Activated naive CD8-positive, alpha-beta T cell treated with anti-CD3 and anti-CD28 coated beads for 36 hours (primary cell): Measurements from ENCODE around the gene ZNF407. TPM values are rescaled to one million over a fixed set of nuclear protein-coding genes. Genes with fewer than 3 reads are reported as not detected.

Experiments used
- DNase-seq: peaks from one replicate; pipeline ENCODE4 v3.0.0; 2021
- H3K27ac Mint-ChIP-seq: one replicate; pipeline ENCODE4 v1.8.0; 2022; ENCODE audit warnings: mild to moderate bottlenecking, moderate library complexity, mixed read lengths
- H3K27me3 Mint-ChIP-seq: one replicate; pipeline ENCODE4 v1.8.0; 2022; ENCODE audit warnings: mild to moderate bottlenecking, mixed read lengths
- H3K36me3 Mint-ChIP-seq: one replicate; pipeline ENCODE4 v1.8.0; 2021; ENCODE audit warnings: mild to moderate bottlenecking, mixed read lengths
- H3K4me1 Mint-ChIP-seq: one replicate; pipeline ENCODE4 v1.8.0; 2021; ENCODE audit warnings: mixed read lengths
- H3K4me3 Mint-ChIP-seq: one replicate; pipeline ENCODE4 v1.8.0; 2022; ENCODE audit warnings: mild to moderate bottlenecking, moderate library complexity, mixed read lengths
- H3K9me3 Mint-ChIP-seq: one replicate; pipeline ENCODE4 v1.8.0; 2022; ENCODE audit warnings: mixed read lengths
- total RNA-seq, 2 experiments: library from RNA; stranded (reverse); gene quantifications; one replicate each; pipeline ENCODE4 v1.2.3, GENCODE V29; 2021

Gene ZNF407
- total RNA-seq, 2 experiments from 2014 or later = 9.6 to 10.3 TPM

DNA sequence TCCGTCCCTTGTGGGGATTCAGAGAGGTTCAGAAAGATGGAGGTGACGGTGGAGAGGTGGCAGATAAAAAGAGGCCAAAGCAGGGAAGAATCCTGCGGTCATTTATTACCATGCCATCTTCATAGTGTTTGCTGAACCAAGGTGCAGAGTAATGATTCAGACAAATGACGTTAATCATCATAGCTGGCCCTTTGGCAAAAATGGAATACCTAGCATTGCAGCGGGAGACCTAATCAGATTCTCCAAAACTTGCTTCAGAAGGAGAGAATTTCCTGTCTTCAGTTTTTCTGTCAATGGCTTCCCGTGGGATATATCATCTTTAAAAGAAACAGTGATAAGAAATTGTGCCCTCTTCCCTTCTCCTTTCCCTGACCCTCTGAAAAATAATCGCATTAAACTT, 435.8 kb downstream of the ZNF407 start:
- Mint-ChIP-seq H3K27ac (no peak overlapping the region), H3K36me3 (peaks cover 9% of the 10 kb centered on the region), H3K4me1 (peaks cover 7% of the 10 kb centered on the region), H3K9me3 (peaks cover 9% of the 10 kb centered on the region), H3K27me3 (no peaks in the 10 kb centered on the region), H3K4me3 (no peak overlapping the region)
- DNase-seq = no peak

DNA sequence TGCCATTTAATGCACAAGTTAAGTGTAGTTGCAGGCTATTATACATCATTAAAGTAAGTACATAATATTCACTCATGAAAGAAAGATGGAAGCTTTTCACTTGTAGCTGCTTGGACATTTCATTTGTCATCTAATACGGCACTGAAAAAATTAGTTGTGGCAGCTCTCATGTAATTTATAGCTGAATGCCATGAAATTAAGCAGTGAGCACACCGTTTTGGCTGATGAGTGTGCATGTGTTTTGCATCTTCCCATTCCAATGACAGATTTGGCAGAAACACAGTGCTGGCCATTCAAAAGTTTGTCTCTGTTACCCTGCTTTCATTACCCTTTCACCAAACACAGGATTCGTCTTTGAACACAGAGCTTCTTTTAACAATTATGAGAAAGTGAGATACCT, 437.3 kb downstream of the ZNF407 start:
- Mint-ChIP-seq H3K9me3 (no peaks in the 10 kb centered on the region), H3K36me3 (no peaks in the 10 kb centered on the region), H3K27ac (no peak overlapping the region), H3K27me3 (no peaks in the 10 kb centered on the region), H3K4me3 (no peak overlapping the region), H3K4me1 (no peaks in the 10 kb centered on the region)
- no peak for DNase-seq

DNA sequence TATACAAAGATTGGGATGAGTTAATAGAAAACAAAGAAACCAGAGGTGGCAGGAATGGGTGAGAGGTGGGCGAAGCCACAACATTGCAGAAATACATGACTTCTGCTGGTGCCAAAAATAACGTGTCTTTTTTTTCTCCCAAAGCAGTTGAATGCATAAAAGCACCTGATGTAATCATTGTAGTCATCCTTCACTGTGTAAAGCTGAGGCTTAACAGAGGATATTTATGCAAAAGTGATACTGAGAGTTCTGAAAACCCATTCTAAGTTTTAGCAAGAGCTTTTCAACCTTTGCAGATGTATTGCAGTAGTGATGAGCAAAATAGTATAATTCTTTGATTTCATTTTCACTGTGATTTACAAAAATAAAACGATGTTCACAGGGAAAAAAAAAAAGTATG, 438.3 kb downstream of the ZNF407 start:
- no peak for DNase-seq
- Mint-ChIP-seq H3K36me3 (no peaks in the 10 kb centered on the region), H3K9me3 (no peaks in the 10 kb centered on the region), H3K27me3 (no peaks in the 10 kb centered on the region), H3K27ac (no peak overlapping the region), H3K4me1 (no peaks in the 10 kb centered on the region), H3K4me3 (no peak overlapping the region)

DNA sequence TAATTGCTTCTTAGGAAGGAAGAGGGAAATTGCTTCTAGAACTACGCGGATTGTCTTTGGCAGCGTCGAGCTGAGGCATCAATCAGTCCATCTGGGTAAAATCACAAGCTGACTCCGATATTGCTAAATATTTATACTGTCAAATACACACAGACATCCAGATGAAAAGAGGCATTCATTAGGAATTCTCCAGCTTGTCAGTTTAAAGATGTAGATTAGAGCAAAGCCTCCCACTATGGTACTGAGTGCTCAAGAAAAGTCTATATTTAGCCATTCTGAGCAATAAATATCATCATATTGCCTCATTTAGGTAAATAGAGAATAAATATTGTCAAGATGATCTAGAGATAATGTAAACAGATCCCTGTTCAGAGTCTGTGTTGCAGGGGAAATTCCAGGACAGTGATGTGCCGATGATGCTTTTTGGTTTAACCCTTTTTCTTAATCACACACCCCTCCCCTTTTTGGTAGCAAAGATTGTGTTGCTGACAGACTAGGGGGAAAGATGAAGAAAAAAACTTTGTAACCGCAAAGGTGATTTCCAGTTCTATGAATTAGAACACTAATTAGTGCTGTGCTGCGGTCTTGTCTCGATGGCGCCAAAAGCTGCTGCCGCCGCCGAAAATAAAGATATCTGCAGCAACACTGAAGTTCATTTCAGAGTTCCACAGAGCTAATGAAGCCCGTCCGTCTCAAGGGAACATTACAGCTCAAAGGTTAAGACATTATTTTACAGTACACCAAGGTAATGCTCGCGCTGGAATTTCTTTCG, 439.4 kb downstream of the ZNF407 start:
- H3K4me3 Mint-ChIP-seq = no peak overlapping the region
- no peaks in the 10 kb centered on the region for H3K27me3 Mint-ChIP-seq
- no peak overlapping the region for H3K27ac Mint-ChIP-seq
- H3K36me3 Mint-ChIP-seq = no peaks in the 10 kb centered on the region
- H3K9me3 Mint-ChIP-seq = no peaks in the 10 kb centered on the region
- no peak for DNase-seq
- no peaks in the 10 kb centered on the region for H3K4me1 Mint-ChIP-seq

GRCh38 chr18:75037689-75037955, 440.0 kb downstream of the ZNF407 start:
- H3K27me3 Mint-ChIP-seq = no peaks in the 10 kb centered on the region
- H3K9me3 Mint-ChIP-seq = no peaks in the 10 kb centered on the region
- H3K27ac Mint-ChIP-seq = no peak overlapping the region
- no peaks in the 10 kb centered on the region for H3K4me1 Mint-ChIP-seq
- peaks cover under 1% of the 10 kb centered on the region for H3K36me3 Mint-ChIP-seq
- no peak overlapping the region for H3K4me3 Mint-ChIP-seq
- no peak for DNase-seq

DNA sequence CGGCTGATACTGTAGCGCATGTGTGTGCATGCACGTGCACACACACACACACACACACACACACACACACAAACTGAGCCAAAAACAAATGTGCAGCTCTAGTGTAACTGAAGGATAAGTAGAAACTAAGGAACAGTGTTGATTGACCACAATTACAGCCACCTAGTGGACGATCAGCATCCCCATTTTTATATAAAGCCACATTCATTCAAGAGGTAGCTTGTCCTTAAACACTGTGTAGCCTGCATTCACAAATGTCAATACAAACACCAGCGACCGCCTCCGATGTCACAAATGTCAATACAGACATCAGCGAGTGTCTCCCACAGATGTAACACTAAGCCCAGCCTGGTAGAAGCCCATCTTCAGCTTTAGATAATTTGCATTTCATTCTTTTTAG, 443.9 kb downstream of the ZNF407 start:
- no peaks in the 10 kb centered on the region for H3K9me3 Mint-ChIP-seq
- H3K4me3 Mint-ChIP-seq = no peak overlapping the region
- peaks cover 3% of the 10 kb centered on the region for H3K36me3 Mint-ChIP-seq
- no peaks in the 10 kb centered on the region for H3K27me3 Mint-ChIP-seq
- H3K27ac Mint-ChIP-seq = no peak overlapping the region
- no peaks in the 10 kb centered on the region for H3K4me1 Mint-ChIP-seq
- DNase-seq = no peak

DNA sequence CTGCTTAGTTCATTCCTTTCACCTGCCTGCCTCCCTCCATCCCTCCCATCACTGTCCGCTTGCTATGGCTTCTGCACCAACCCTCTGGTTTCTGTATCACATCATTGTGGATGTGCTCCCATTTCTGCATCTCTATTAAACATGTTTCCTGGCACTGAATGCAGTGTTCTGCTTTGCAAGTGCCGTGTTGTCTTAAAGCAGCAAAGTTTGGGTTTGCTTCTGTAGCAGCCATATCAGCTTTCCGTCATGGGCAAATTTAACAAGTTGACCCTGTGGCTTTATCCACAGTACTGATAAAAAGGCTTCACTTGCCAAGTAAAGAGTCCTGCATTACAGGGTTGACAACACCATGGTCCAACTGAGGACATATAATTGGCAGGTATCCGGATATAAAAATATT, 445.8 kb downstream of the ZNF407 start:
- H3K36me3 Mint-ChIP-seq = peaks cover 3% of the 10 kb centered on the region
- H3K4me1 Mint-ChIP-seq = no peaks in the 10 kb centered on the region
- no peak overlapping the region for H3K4me3 Mint-ChIP-seq
- H3K9me3 Mint-ChIP-seq = no peaks in the 10 kb centered on the region
- H3K27me3 Mint-ChIP-seq = no peaks in the 10 kb centered on the region
- DNase-seq = no peak
- H3K27ac Mint-ChIP-seq = no peak overlapping the region

DNA sequence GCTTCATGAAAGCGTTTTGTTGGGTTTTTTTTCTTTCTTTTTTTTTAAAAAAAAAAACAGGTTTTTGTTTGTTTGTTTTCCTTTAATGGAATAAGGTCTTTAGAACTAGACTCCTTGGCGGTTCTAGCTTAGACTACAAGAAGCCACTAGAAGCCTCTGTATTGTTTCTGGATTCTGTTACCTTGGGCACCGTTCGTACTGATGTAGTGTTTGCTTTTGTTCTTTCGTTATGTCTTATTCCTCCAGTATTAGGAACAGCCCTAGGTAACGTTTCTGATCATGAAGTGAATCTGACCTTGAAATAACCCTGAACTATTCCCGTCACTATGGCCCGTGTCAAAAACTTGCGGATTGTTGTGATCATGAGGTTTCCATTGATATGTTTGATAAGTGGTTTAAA, 446.6 kb downstream of the ZNF407 start:
- DNase-seq = no peak
- H3K4me1 Mint-ChIP-seq = no peaks in the 10 kb centered on the region
- no peak overlapping the region for H3K27ac Mint-ChIP-seq
- H3K4me3 Mint-ChIP-seq = no peak overlapping the region
- no peaks in the 10 kb centered on the region for H3K9me3 Mint-ChIP-seq
- H3K27me3 Mint-ChIP-seq = no peaks in the 10 kb centered on the region
- peaks cover 3% of the 10 kb centered on the region for H3K36me3 Mint-ChIP-seq

GRCh38 chr18:75044791-75045190, 447.1 kb downstream of the ZNF407 start:
- Mint-ChIP-seq H3K27ac (no peak overlapping the region), H3K4me3 (no peak overlapping the region), H3K27me3 (no peaks in the 10 kb centered on the region), H3K9me3 (no peaks in the 10 kb centered on the region), H3K36me3 (peaks cover 6% of the 10 kb centered on the region), H3K4me1 (no peaks in the 10 kb centered on the region)
- DNase-seq = no peak

GRCh38 chr18:75045272-75045671, 447.6 kb downstream of the ZNF407 start:
- Mint-ChIP-seq H3K27ac (no peak overlapping the region), H3K27me3 (no peaks in the 10 kb centered on the region), H3K36me3 (peaks cover 6% of the 10 kb centered on the region), H3K4me3 (no peak overlapping the region), H3K4me1 (no peaks in the 10 kb centered on the region), H3K9me3 (no peaks in the 10 kb centered on the region)
- no peak for DNase-seq

- Mint-ChIP-seq H3K27ac (no peak overlapping the region), H3K4me1 (no peaks in the 10 kb centered on the region), H3K36me3 (peaks cover 6% of the 10 kb centered on the region), H3K27me3 (no peaks in the 10 kb centered on the region), H3K9me3 (no peaks in the 10 kb centered on the region), H3K4me3 (no peak overlapping the region)
- DNase-seq = no peak
These were observed 449.7 kb downstream of the ZNF407 start for GRCh38 chr18:75047240-75047961.

- H3K9me3 Mint-ChIP-seq = no peaks in the 10 kb centered on the region
- no peak overlapping the region for H3K27ac Mint-ChIP-seq
- DNase-seq = no peak
- no peaks in the 10 kb centered on the region for H3K27me3 Mint-ChIP-seq
- peaks cover 3% of the 10 kb centered on the region for H3K36me3 Mint-ChIP-seq
- H3K4me3 Mint-ChIP-seq = no peak overlapping the region
- H3K4me1 Mint-ChIP-seq = no peaks in the 10 kb centered on the region
These were observed 451.2 kb downstream of the ZNF407 start for GRCh38 chr18:75048776-75049454.

GRCh38 chr18:75049455-75049789, 451.8 kb downstream of the ZNF407 start:
- no peak overlapping the region for H3K27ac Mint-ChIP-seq
- H3K9me3 Mint-ChIP-seq = no peaks in the 10 kb centered on the region
- H3K36me3 Mint-ChIP-seq = peaks cover 3% of the 10 kb centered on the region
- no peak for DNase-seq
- no peaks in the 10 kb centered on the region for H3K4me1 Mint-ChIP-seq
- no peaks in the 10 kb centered on the region for H3K27me3 Mint-ChIP-seq
- no peak overlapping the region for H3K4me3 Mint-ChIP-seq

DNA sequence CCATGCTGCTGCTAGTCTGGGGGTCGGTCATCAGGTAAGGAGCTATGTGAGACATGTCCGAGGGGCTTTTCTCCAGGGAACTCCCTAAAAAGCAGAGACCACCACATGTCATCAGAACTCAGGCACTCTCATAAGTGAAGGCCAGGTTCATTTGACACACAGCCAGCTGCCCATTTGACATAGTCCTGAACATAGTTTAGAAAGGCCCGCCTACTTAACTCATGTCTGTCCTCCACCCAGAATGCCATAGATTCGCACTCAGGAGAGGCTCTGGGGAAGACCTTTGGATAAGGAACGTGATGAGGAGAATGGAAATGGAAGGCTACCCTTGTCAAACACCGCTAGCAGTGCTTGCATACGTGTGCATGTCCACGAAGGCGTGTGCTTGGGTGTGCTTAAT, 454.1 kb downstream of the ZNF407 start:
- no peaks in the 10 kb centered on the region for H3K9me3 Mint-ChIP-seq
- H3K4me1 Mint-ChIP-seq = no peaks in the 10 kb centered on the region
- H3K27ac Mint-ChIP-seq = no peak overlapping the region
- H3K27me3 Mint-ChIP-seq = no peaks in the 10 kb centered on the region
- no peak overlapping the region for H3K4me3 Mint-ChIP-seq
- DNase-seq = no peak
- peaks cover 3% of the 10 kb centered on the region for H3K36me3 Mint-ChIP-seq

GRCh38 chr18:75052475-75052874, 454.8 kb downstream of the ZNF407 start:
- H3K4me1 Mint-ChIP-seq = no peaks in the 10 kb centered on the region
- H3K27me3 Mint-ChIP-seq = no peaks in the 10 kb centered on the region
- no peak overlapping the region for H3K27ac Mint-ChIP-seq
- no peaks in the 10 kb centered on the region for H3K9me3 Mint-ChIP-seq
- no peak overlapping the region for H3K4me3 Mint-ChIP-seq
- no peak for DNase-seq
- H3K36me3 Mint-ChIP-seq = peaks cover 3% of the 10 kb centered on the region
